GM21825 (cell line): ENCODE measurements around the gene KLRC4.
"Not testable (repeated sequence)": the region's sequence is repeated elsewhere in the genome, so short reads cannot be mapped to it uniquely, and the experiment has no call there.

Experiments used
- ATAC-seq: cut with Tn5 transposase; IDR thresholded peaks from one replicate; pipeline ENCODE4 v1.9.1; 2021; ENCODE audit warnings: mild to moderate bottlenecking, moderate library complexity; ENCODE audit not compliant: unreplicated experiment

The KLRC4 gene

DNA sequence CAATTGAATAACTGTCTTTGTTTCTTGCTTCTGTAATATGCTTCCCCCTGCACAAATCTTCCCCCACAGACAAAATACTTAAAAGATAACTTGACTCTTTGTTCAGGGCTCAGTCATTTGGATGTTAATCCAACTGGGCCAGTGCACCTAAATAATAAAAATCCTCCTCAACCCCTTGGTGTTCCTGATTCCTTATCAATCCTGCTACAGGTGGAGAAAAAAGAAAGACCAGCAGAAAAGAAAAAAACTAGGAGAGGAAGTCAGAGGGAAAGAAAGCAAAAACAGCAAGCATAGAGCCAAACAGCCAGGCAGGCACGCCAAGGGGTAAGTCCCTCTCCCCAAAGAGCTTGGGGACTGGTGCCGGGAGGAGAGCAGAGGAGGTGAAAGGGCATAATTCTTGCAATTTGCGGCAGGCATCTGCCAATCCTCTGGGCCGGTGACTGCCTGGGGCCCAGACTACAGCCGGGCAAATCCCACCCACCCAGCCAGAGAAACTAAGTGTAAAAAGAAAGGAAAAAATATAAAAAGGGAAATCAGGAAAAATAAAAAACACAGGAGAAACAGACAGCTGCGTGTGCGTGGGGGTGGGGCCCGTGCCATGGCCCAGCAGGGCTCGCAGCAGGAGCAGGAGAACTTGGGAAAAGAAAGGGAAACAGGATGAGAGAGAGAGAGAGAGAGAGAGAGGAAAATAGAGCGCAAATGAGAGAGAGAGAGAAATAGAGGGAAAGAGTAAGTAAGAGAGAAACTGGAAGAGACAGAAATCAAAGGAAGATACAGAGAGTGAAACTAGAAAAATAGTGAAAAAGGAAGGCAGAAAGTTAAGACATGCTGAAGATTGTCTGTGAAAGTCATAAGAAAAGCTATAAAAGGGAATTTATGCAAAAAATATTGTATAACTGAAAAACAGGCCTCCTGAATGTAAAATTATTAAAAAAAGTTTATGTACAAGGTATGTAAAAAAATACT lies 41.1 kb downstream of the KLRC4 start:
- no peak for ATAC-seq

DNA sequence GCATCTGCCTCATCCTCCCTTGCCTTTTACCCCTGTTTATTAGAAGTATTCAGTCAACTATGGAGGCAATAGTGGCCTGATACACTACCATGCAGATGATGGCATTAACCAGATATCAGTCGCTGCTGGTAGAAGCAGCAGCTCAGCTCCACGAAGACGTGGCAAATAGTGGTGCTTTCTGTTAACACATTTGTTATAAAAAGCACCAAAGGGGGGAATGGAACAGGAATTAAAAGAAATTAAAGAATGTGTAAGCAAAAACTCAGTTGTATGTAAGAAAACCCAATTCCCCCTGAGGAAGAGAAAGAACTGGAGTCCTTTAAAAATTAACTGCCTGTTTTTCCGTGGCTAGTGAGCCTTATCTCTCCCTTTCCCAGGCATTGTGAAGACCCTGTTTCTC lies 41.8 kb downstream of the KLRC4 start:
- not testable (repeated sequence) for ATAC-seq

DNA sequence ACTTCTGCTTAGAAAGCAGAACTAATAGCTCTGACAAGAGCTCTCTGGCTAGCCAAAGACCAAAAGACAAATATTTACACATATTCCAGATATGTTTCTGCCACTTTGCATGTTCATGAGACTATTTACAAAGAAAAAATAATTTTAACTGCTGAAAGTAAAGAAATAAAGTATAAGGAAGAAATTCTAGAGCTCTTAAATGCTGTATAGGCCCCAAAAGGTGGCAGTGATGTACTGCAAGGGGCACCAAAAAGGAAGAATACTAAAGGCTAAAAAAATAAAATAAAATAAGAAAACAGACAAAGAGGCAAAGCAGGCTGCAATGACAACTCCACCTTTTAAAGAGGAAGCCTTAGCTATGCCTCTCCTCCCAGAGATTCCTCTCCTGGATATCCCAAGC lies 42.7 kb downstream of the KLRC4 start:
- ATAC-seq: no peak

DNA sequence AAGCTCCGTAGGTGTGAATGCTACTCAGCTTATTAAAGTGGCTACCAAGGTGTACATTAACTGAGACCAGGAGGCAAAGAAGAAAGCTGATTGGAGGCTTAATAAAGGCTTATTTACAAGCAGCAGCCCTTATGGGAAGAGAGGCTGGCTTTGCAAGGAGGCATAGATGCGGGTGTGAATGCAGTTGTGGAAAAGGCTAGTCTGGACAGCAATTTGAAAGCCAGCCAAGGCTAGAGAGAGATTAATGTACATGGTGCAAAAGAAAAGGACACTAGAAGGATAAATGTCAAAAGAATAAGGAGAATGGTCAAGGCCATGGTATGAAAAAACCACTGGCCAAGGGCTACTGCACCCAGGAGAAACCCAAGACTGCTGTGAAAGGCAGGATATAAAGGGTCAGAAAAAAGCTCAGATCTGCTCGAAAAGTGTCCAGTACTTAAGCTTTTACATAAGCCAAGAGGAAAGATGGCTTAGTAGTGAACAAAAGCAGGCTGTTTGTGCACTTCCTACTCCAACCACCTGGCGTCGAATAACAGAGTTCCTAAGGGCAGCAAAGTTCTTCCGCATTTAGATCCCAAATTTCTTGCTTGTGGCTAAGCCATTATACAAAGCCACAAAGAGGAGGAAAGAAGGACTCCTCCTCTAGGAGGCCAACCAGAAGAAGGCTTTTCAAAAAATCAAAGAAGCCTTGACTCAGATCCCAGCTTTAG lies 43.7 kb downstream of the KLRC4 start:
- ATAC-seq: no peak

DNA sequence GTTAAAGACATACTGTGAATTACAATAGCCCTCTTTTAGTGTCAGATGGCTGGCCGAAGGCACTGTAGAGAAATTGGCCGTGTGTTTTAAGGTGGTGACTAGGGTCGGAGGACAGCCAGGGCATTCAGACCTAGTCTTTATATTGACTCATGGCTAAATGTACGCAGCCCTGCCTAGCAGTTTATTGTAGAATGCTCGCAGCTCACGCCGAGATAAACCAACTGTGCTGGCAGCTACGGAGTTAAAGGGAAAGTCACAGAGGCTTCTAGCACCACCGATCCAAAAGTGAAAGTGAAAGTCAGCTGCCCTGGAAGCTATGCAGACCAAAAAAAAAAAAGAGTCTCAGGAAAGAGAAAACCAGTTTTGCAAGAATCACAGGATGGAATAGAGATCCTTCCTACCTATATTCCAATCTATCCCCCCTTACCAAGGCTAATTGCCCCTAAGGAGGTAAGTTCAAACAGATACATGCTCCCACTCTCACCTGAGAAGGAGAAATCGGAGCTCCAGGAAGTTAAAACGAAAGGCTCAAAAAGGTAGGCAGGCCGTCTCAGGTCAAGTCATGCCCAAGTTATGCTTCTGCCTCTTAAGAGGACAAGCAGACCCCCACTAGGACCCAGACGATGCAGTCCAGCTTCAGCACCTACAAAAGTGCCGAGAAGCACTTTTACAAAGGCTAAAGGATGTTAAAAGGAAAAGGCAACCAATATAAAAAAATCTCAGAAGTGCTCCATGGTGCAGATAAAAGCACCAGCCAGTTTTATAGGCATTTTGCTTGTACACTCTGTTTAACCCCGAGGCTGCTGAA lies 44.5 kb downstream of the KLRC4 start:
- ATAC-seq: peak; percentile 55

DNA sequence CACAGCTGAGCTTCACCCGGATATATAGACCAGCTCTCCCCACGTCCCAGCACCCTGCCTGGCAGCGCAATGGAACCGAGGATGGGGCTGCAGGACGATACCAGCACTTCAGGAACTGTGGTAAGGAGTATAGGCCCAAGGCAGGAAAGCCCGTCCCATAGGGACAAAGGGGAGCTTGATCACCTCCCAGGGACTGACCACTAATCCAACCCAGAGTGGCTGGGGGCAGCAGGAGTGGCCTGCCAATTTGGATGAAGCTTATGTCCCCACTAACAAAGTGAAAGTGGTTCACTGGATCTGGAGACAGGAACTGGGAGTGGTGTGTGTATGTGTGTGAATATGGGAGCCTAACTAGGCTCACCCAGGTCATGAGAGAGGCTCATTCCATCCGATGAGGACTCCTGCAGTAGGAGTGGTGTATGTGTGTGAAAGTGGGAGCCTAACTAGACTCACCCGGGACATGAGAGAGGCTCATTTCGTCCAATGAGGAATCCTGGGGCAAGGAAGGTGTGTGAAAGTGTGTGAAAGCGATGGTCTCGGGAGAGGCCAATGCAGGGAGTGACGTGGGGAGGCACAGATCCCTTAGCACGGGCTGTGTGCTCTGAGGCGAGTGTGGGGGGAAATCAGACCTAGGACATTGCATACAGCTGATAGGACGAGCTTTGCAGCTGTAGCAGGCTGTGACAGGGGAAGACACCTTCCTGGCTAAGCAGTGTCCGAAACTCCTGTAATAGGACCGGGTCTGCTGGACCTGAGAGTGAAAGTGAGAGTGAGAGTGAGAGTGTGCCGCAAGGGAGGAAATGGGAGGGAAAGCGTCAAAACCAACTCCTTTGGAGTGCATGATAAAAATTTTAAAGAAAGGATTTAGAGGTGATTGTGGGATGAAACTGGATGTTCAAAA lies 45.4 kb downstream of the KLRC4 start:
- ATAC-seq: peak; percentile 91

DNA sequence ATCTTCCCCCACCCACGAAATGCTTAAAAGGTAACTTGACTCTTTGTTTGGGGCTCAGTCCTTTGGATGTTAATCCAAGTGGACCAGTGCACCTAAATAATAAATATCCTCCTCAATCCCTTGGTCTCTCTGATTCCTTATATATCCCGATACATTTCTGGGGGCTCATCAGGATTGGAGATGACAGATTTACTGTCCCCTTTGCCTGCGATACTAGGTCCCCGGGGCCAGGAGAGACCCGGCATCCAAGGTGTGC lies 46.0 kb downstream of the KLRC4 start:
- ATAC-seq: no peak

DNA sequence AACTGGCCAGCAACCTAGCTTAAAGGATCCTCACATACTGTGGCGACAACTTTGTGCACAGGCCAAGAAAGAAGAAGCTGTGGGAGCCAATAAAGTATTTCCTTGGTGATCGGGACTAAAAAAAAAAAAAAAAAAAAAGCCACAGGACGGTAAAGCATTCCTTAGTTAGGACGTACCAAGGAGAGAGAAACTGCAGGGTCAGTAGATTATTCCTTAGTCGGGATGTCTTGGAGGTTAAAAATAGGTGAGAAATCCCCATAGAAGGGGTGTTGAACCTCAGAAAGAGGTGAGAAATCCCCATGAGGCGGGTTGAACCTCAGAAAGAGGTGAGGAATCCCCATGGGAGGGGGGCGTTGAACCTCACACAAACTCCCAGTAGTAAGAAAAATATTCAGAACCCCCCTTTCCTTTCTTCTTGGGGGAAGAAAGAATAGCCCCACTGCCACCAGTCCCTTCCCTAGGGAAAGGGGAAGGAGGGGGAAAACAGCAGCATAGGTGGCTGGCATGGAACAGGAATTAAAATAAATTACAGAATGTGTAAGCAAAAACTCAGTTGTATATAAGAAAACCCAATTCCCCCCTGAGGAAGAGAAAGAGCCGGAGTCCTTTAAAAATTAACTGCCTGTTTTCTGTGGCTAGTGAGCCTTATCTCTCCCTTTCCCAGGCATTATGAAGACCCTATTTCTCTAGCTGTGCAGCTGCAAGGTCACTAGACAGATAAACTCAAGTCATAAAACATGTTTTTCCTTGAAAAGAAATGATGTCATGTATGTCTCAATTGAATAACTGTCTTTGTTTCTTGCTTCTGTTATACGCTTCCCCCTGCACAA lies 46.5 kb downstream of the KLRC4 start:
- ATAC-seq: no peak

DNA sequence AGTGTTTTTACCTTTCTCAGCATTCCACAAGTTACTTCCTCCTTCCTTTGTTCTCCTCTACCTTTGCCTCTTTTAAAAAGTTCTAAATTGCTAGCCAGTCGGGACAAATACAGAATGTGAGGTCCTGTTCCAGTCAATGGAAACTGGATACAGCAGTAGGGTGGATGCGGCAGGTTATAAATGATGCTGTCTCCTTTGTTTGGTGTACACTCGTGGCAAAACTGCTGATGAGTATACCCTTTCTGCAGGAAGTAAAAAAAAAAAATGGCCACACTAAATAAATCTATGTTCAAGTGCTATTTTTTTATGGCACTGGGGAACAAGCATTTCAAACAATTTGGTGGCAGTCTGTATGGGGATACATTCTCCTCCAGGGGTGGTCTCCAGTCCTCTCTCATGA lies 47.2 kb downstream of the KLRC4 start:
- ATAC-seq: no peak

DNA sequence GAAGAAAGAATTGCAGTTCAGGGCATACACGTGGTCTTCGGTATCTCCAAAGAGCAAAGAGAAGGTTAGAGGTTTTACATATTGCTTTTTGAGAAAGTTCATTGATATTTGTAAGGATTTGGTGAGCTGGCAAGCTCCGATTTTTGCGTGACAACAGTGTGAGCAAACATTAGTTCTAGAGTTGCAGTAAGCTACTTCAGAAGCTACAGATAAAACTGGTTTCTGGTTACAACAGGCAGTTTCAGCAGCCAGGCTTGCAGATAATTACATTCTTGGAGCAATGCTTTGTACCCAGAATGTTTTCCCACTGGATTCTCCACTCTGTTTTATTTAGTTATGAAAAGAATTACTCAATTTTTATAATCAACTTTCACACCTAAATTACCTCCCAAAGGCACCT lies 47.9 kb downstream of the KLRC4 start:
- ATAC-seq: no peak

DNA sequence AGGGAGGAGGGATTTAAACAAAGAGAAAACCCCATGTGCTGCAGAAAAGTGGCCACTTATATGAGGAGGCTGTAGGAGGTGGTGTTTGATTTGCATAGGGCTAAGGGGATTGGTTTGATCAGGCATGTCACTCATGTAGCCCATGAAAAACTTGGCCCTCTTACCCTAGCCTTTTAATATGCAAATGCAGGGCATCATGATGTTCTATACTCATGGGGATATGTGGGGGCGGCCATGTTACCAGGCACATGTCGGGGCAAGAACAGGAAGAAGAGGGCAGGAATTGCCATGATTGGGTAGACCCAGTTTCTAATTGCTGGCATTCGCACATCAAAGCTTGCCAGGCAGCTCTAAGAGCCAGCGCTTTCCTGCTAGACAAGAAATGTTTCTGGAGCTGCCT lies 48.5 kb downstream of the KLRC4 start:
- no peak for ATAC-seq

DNA sequence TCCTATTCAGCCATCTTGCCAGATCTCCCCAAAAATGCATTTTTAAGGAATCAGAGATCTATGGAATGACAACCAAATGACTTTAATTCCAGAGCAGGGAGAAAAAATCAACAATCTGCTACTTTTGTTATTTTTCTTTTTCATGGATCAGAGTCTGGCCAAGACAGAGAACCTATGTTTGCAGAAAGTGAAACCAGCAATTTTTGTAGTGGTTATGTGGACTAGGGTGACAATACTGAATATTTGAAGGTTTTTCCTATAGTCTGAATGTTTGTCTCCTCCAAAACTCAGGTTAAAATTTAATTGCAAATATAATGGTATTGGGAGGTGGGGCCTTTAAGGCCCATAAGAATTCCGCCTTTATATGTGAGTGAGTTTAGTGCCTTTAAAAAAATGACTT lies 50.6 kb downstream of the KLRC4 start:
- no peak for ATAC-seq

DNA sequence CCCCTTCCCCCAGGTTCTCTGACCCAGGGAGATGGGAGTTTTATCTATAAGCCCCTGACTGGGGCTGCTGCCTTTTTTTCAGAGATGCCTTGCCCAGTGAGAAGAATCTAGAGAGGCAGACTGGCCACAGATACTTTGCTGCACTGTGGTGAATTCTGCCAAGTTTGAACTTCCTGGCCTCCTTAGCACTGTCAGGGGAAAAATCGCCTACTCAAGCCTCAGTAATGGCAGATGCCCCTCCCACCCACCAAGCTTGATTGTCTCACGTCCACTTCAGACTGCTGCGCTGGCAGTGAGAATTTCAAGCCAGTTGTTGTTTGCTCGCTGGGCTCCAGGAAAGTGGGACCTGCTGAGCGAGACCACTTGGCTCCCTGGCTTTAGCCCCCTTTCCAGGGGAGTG lies 51.4 kb downstream of the KLRC4 start:
- no peak for ATAC-seq
